Sigmoid colon (tissue), 7 donors: ENCODE data around the gene NFATC1. TPM values are rescaled to one million over a fixed set of nuclear protein-coding genes. Genes with fewer than 3 reads are reported as not detected.

ENCODE experiments used
- DNase-seq: peaks from one replicate; pipeline ENCODE4 v3.0.0-alpha.2; 2019
- H3K27ac ChIP-seq, 4 donors: fragments of 200-600 bp; sonication (generic); one replicate each; pipeline ENCODE4 v1.5.1; 2016 to 2019; ENCODE audit warnings: mild to moderate bottlenecking in 1 of 4
- H3K27me3 ChIP-seq, 3 donors: fragments of 200-600 bp; sonication (generic); one replicate each; pipeline ENCODE4 v1.5.1; 2019; ENCODE audit warnings: mild to moderate bottlenecking in 1 of 3
- H3K36me3 ChIP-seq, 4 donors: fragments of 200-600 bp; sonication (generic); one replicate each; pipeline ENCODE4 v1.5.1; 2016 to 2019
- H3K4me1 ChIP-seq, 4 donors: fragments of 200-600 bp; sonication (generic); one replicate each; pipeline ENCODE4 v1.5.1; 2017 to 2019
- H3K4me3 ChIP-seq, 4 donors: fragments of 200-600 bp; sonication (generic); one replicate each; pipeline ENCODE4 v1.5.1; 2017 to 2019; ENCODE audit warnings: mild to moderate bottlenecking in 2 of 4, moderate library complexity in 1 of 4
- H3K9me3 ChIP-seq, 4 donors: fragments of 200-600 bp in 3 of 4; sonication (generic) in 3 of 4; one replicate each; pipeline versions ENCODE4 v1.5.1 to v1.6.1; 2013 to 2019
- EP300 ChIP-seq, 4 donors: sonication (generic); formaldehyde crosslinking; IDR thresholded peaks; one replicate each; pipeline ENCODE4 v1.6.1; 2017; ENCODE audit warnings: antibody characterized with exemption in 4 of 4
- POLR2A ChIP-seq, 2 donors: fragments of 450-650 bp; IDR thresholded peaks; one replicate each; pipeline ENCODE4 v1.6.1; 2016; ENCODE audit warnings: antibody characterized with exemption in 2 of 2, mild to moderate bottlenecking in 2 of 2, moderate library complexity in 2 of 2
- POLR2AphosphoS5 ChIP-seq, 4 donors: sonication (generic); formaldehyde crosslinking; IDR thresholded peaks; one replicate each; pipeline ENCODE4 v1.6.1; 2017; ENCODE audit warnings: antibody characterized with exemption in 4 of 4
- WGBS, 2 donors: extraction: QIAGEN DNeasy Blood & Tissue Kit; methylation state at CpG; one replicate each; pipeline ENCODE4 v1.1.7; 2013; 5-methylcytosine and 5-hydroxymethylcytosine counted together
- intact Hi-C: fragments of 100-400 bp; cut with DNase I; formaldehyde crosslinking; loops from one replicate; pipeline ENCODE4 v1.15.1; 2023
- polyA plus RNA-seq, 3 donors: library from polyadenylated mRNA; stranded (reverse); fragments of 200-250 nt; gene quantifications; one replicate each; pipeline ENCODE4 v1.2.3, GENCODE V29; 2013
- total RNA-seq, 4 donors: library from RNA; depleted of rRNA; stranded (reverse); fragments of >200 nt; gene quantifications; one replicate each; pipeline ENCODE4 v1.1.0, GENCODE V29; 2016
- TF ChIP-seq, protein P1 (sequence below), 4 experiments: fragments of 450-650 bp in 3 of 4; fragments of 200-600 bp in 1 of 4; IDR thresholded peaks; one replicate each; pipeline ENCODE4 v1.5.1; 2016 to 2019; ENCODE audit warnings: antibody characterized with exemption in 4 of 4, mild to moderate bottlenecking in 3 of 4, moderate library complexity in 2 of 4
- donor health status: healthy with polysubstance abuse.
- donor health status: Bipolar disorder and iron deficiency.
- donor health status: healthy.

NFATC1 gene
- total and polyA plus RNA-seq, 7 donors, result 1.6 to 13.8 (median 10.7) TPM

DNA sequence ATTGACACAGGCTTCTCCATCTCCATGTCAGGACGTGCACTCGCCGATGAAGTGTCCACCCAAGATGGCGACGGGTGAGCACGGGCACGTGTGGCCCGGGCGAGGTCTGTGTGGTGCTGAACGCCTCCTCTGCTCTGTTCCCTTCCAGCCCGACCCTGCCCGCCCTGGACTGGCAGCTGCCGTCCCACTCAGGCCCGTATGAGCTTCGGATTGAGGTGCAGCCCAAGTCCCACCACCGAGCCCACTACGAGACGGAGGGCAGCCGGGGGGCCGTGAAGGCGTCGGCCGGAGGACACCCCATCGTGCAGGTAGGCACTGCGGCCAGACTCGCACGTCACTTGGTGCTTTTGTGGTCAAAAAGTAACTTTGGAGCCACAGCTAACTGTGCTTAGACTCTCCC lies 37.7 kb downstream of the NFATC1 start:
- H3K4me3 ChIP-seq, result no peak overlapping the region
- no peaks in the 10 kb centered on the region for H3K27me3 ChIP-seq
- TF ChIP-seq, protein P1, sequence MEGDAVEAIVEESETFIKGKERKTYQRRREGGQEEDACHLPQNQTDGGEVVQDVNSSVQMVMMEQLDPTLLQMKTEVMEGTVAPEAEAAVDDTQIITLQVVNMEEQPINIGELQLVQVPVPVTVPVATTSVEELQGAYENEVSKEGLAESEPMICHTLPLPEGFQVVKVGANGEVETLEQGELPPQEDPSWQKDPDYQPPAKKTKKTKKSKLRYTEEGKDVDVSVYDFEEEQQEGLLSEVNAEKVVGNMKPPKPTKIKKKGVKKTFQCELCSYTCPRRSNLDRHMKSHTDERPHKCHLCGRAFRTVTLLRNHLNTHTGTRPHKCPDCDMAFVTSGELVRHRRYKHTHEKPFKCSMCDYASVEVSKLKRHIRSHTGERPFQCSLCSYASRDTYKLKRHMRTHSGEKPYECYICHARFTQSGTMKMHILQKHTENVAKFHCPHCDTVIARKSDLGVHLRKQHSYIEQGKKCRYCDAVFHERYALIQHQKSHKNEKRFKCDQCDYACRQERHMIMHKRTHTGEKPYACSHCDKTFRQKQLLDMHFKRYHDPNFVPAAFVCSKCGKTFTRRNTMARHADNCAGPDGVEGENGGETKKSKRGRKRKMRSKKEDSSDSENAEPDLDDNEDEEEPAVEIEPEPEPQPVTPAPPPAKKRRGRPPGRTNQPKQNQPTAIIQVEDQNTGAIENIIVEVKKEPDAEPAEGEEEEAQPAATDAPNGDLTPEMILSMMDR (IDR thresholded peaks at IDR 0.05), result no peak
- H3K4me1 ChIP-seq, result peaks cover 0 to 10% (median 4%) of the 10 kb centered on the region in 4 donors
- no peak for DNase-seq
- WGBS, 2 donors, result 95% methylated on average over 27 of the region's 27 CpGs
- no peaks in the 10 kb centered on the region for H3K9me3 ChIP-seq
- H3K27ac ChIP-seq, result no peak overlapping the region
- peaks cover 0 to 18% (median 12%) of the 10 kb centered on the region in 4 donors for H3K36me3 ChIP-seq
- intact Hi-C loops, result no loop called here

DNA sequence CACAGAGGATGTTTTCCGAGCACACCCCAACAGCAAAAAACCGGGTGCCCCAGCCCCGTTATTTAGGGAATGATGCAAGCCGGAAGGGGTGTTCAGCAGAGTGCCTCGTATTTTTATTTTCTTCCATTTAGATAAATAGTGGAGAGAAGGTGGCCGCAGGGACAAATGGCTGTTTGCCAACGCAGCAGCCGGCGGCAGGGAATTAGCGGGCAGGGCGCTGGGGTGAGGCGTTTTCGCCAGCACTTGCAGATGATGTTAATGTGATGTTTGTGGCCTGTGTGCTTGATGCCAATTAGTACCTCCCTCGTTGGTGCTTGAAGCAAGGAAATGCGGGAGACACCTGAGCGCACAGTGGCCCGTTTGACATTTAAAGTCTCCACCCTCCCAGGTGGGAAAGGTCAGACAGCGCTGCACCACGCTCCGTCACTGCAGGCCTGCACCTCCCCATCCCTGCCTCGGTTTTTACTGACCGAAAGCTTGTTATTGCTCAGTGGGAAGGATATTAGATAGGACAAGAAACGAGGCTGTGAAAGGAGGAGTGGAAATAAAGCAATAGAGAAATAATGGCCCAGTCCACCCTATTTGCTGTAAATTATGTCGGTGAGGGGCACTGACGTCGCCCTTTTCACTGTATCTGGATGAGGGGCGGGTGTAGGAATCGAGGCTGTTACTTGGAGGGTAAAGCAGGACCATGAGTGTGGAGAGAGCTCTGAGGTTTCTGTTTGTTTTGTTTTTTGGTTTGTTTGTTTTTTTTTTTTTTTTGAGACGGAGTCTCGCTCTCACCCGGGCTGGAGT lies 39.1 kb downstream of the NFATC1 start:
- Histone ChIP-seq H3K9me3 (no peaks in the 10 kb centered on the region), H3K36me3 (peaks cover 0 to 18% (median 12%) of the 10 kb centered on the region in 4 donors), H3K4me3 (no peak overlapping the region), H3K27ac (no peak overlapping the region), H3K4me1 (peaks cover 0 to 23% (median 16%) of the 10 kb centered on the region in 4 donors), H3K27me3 (no peaks in the 10 kb centered on the region)
- 61 to 83% methylated on average over 31 of the region's 31 CpGs for WGBS, 2 donors
- TF ChIP-seq POLR2AphosphoS5 (IDR thresholded peaks at IDR 0.05) (no peak), EP300 (IDR thresholded peaks at IDR 0.05) (no peak), POLR2A (IDR thresholded peaks at IDR 0.05) (no peak)
- TF ChIP-seq, protein P1 (IDR thresholded peaks at IDR 0.05), result no peak
- intact Hi-C loops, result no loop called here
- DNase-seq, result no peak

DNA sequence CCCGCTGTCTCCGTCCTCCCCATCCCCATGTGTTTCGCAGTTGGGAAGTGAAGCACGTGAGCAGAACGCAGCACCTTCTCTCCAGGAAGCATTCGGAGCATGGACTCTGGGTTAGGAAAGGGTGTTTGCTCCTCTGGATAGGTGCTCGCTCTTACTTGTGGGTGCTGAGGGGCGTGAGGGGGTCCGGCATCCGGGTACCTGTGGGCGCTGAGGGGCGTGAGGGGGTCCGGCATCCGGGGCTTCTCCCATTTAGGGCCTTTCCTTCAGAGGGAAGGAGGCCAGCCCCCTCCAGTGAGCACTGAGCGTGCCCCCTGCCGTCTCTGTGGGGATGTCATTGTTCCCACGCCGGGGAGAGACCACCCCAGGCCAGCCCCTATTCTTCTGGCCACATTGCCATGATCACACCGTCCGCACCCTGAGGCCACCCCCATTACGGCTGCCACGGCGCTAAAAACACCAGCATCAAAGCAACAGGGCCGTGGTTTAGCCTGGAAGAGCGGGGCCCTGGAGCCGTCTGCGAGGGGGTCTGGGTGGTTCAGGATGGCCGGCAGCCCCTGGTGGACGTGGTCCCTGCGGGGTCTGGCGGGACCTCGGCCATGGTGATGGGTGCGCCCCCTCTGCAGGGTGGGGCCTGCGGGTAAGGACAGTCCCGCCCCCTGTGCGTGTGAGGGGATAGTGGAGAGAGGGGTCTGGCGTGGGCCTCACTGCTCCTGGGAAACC lies 41.0 kb downstream of the NFATC1 start:
- WGBS, 2 donors, result 92 to 96% methylated on average over 37 of the region's 37 CpGs
- intact Hi-C loops, result no loop called here

DNA sequence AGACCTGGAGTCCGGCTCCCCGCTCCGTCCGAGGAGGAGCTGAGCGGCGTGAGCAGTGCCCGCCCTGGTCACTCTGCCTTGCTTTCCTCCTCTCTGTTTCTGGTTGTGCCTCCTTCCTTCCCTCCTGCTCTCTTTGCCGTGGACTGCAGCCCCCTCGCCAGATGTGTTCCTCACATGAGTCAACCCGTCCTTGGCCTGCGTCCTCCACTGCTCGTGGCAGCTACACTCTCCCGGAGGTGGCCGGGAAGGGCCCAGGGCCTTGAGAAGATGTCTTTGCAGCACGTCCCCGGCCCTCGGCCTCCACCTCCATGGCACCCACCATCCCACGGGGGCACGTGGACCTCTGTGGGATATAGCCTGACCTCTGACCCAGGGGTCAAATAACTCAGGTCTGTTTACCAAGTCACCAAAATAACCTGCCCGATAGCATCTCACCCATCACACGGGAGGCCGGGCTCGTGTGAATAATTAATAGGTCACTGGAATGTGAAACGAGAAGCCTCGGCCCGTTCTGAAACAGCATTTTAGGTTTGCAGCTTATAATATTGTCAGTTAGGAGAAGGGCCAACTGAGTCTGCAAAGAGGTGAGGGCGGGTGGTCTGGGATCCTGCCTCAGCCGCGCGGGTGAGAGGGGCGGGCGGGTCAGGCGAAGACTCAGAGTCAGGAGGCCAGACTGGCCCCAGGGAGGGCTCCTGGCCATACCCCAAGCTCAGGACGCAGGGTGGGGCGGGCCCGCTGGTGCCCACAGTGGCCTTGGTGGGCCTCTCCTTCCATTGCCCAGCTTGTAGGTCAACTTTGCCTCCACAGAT lies 42.6 kb downstream of the NFATC1 start:
- Histone ChIP-seq H3K4me1 (peaks cover 0 to 27% (median 17%) of the 10 kb centered on the region in 4 donors), H3K36me3 (peaks cover 0 to 23% (median 12%) of the 10 kb centered on the region in 4 donors), H3K27ac (peak overlapping the region in 3 of 4 donors; percentile 45 to 62 (median 50)), H3K4me3 (no peak overlapping the region), H3K27me3 (no peaks in the 10 kb centered on the region), H3K9me3 (no peaks in the 10 kb centered on the region)
- WGBS, 2 donors, result 74 to 86% methylated on average over 36 of the region's 36 CpGs
- TF ChIP-seq, protein P1 (IDR thresholded peaks at IDR 0.05), result no peak
- TF ChIP-seq POLR2AphosphoS5 (IDR thresholded peaks at IDR 0.05) (no peak), EP300 (IDR thresholded peaks at IDR 0.05) (no peak)
- no peak for DNase-seq
- intact Hi-C loops, result no loop called here

More for the DNA sequence above, 41.0 kb downstream of the NFATC1 start:
- no peak overlapping the region for H3K27ac ChIP-seq
- no peak for TF ChIP-seq EP300 (IDR thresholded peaks at IDR 0.05)
- TF ChIP-seq POLR2A (IDR thresholded peaks at IDR 0.05), result no peak
- TF ChIP-seq, protein P1 (IDR thresholded peaks at IDR 0.05), result no peak
- TF ChIP-seq POLR2AphosphoS5 (IDR thresholded peaks at IDR 0.05), result no peak
- H3K27me3 ChIP-seq, result no peaks in the 10 kb centered on the region
- H3K4me1 ChIP-seq, result peaks cover 0 to 27% (median 17%) of the 10 kb centered on the region in 4 donors
- no peak overlapping the region for H3K4me3 ChIP-seq
- no peak for DNase-seq
- no peaks in the 10 kb centered on the region for H3K9me3 ChIP-seq
- H3K36me3 ChIP-seq, result peaks cover 0 to 24% (median 12%) of the 10 kb centered on the region in 4 donors
